Lower lobe of right lung (tissue), 2 donors: Measurements from ENCODE around the gene RNF224. TPM values are rescaled to one million over a fixed set of nuclear protein-coding genes. Genes with fewer than 3 reads are reported as not detected.

Experiments used
- ATAC-seq, 2 donors: fragments of 200-7000 bp; cut with Tn5 transposase; one replicate each; pipeline ENCODE4 v1.9.1; 2020 to 2022; ENCODE audit warnings: mild to moderate bottlenecking in 2 of 2, moderate library complexity in 2 of 2
- DNase-seq: peaks from one replicate; pipeline ENCODE4 v3.0.0-alpha.2; 2020
- H3K27ac ChIP-seq: fragments of 200-600 bp; one replicate; pipeline ENCODE4 v1.8.0; 2022
- H3K27me3 ChIP-seq: fragments of 200-600 bp; one replicate; pipeline ENCODE4 v1.8.0; 2022; ENCODE audit warnings: low read depth
- H3K36me3 ChIP-seq: fragments of 200-600 bp; one replicate; pipeline ENCODE4 v1.8.0; 2022; ENCODE audit warnings: mild to moderate bottlenecking
- H3K4me1 ChIP-seq: fragments of 200-600 bp; one replicate; pipeline ENCODE4 v1.8.0; 2022
- H3K4me3 ChIP-seq: fragments of 200-600 bp; one replicate; pipeline ENCODE4 v1.8.0; 2022; ENCODE audit warnings: mild to moderate bottlenecking
- H3K9me3 ChIP-seq: fragments of 200-600 bp; one replicate; pipeline ENCODE4 v1.8.0; 2022
- CTCF ChIP-seq: fragments of 200-600 bp; IDR thresholded peaks from one replicate; pipeline ENCODE4 v1.8.0; 2022; ENCODE audit warnings: antibody characterized with exemption, mild to moderate bottlenecking
- intact Hi-C: fragments of 100-400 bp; cut with DNase I; formaldehyde crosslinking; loops from one replicate; pipeline ENCODE4 v1.11.0; 2022
- total RNA-seq: library from RNA; stranded (reverse); fragmentation: NEBNext Ultra II Directional; extraction: Animal tissue kit (Norgen Biotek cat#: 25700); gene quantifications from one replicate; pipeline ENCODE4 v1.2.1, GENCODE V29; 2021
- donor health status: DM: no; HTN: yes; CAD: no; lungs with severe emphysema.

RNF224 gene
- total RNA-seq, 1 donor from 2014 or later: 0.21 TPM

DNA sequence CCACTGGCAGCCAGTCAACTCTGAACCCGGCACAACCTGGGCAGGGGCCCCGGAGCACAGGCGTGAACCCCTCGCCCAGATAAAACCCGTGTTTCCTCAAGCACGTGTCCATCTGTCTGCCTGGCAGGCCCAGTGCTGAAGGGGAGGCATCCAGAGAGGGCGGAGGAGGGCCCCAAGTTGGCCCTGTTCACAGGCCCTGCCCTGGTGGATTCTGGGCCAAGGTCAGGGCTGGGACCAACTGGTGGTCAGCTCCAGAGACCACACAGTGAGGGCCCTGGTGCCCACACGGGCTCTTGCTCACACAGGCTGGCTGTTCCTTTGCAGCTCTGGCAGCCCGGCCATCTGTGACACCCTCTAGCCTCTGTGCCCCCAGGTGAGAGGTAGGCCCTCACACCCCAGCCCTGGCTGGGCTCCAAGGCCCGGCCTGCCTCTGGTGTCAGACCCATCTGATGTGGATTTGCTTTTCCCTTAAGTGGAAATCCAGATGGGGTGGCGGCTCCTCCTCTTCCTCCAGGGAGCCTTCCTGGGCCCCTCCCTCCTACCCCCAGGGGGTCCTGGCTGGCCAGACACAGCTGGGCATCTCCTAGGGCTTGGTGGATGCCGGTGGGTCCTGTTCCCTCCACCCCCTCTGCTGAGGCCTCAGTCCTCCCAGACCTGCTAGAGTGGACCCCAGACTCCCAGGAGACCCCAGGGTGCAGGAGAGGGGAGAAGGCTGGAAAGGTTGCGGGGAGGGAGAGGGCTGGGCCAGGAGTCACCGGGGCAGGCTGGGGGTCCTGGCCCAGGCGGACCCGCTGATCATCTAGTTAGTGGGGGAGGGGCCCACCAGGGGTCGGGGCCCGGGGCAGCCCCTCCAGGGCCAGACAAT lies 23.3 kb downstream of the RNF224 start:
- Histone ChIP-seq H3K27ac (no peak overlapping the region), H3K36me3 (no peaks in the 10 kb centered on the region), H3K9me3 (no peaks in the 10 kb centered on the region), H3K27me3 (no peaks in the 10 kb centered on the region), H3K4me3 (no peak overlapping the region), H3K4me1 (peaks cover 14% of the 10 kb centered on the region)
- TF ChIP-seq CTCF: no peak
- intact Hi-C loops: no loop called here
- ATAC-seq (no peak), DNase-seq (no peak)

DNA sequence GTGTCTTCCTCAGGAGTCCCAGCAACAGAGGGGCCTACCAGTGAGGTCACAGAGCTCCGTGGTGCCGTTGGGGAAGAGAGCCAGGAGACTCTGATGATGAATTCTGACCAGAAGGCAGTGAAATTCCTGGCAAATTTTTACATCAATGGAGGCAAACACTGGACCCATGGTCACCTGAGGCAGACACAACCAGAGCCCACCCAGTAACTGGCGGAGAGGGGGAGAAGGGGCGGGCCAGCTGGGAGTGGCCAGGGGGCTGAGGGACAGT lies 23.8 kb downstream of the RNF224 start, which contains the start of gene STPG3:
Gene STPG3, plus strand, starts transcription at position 93 of the 268 bp plus-strand sequence. Its CDS starts 1 bp downstream, at position 94.
- no peak within 1 kb of the TSS for H3K4me3 ChIP-seq
- no peaks in the 10 kb centered on the region for H3K9me3 ChIP-seq
- no peak for TF ChIP-seq CTCF
- H3K27ac ChIP-seq: no peak within 1 kb of the TSS
- peaks cover 18% of the 10 kb centered on the region for H3K4me1 ChIP-seq
- intact Hi-C loops: no loop called here
- no peaks in the 10 kb centered on the region for H3K36me3 ChIP-seq
- H3K27me3 ChIP-seq: no peaks in the 10 kb centered on the region
- no peak for DNase-seq
- no peak for ATAC-seq

DNA sequence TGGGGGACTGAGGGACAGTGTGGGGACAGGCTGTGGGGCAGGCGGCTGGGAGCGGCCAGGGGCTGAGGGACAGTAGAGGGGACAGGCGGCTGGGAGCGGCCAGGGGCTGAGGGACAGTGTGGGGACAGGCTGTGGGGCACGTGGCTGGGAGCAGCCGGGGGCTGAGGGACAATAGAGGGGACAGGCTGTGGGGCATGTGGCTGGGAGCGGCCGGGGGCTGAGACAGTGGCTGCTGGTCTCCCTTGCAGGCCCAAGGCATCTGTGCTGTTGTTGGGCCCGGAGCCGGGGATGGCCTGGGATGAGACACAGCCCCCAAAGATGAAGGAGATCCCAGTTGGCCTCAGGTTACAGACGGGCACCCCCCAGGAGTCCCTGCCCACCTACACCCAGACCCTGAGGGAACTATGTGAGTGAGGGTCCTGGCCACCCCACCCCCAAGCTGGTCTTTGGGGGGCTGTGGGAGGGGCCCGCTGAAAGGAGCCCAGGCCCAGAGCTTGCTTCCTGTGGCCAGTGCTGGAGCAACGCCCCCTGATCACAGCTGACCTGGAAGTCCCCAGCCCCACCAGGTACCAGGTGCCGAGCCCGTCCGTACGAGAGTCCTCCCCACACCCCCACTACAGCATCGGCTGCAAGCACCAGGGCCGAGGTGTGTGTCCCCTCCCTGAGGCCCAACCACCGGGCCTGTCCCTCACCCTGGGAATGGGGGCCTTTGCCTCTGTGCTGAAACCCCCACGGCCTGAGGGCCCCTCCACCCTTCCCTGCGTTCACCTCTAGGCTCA lies 24.4 kb downstream of the RNF224 start:
- ATAC-seq: no peak
- peaks cover 5% of the 10 kb centered on the region for H3K36me3 ChIP-seq
- no peak for DNase-seq
- H3K27ac ChIP-seq: no peak overlapping the region
- H3K27me3 ChIP-seq: no peaks in the 10 kb centered on the region
- TF ChIP-seq CTCF: no peak
- no peak overlapping the region for H3K4me3 ChIP-seq
- no peaks in the 10 kb centered on the region for H3K9me3 ChIP-seq
- peaks cover 24% of the 10 kb centered on the region for H3K4me1 ChIP-seq
- intact Hi-C loops: no loop called here

- Histone ChIP-seq H3K9me3 (no peaks in the 10 kb centered on the region), H3K4me3 (no peak overlapping the region), H3K4me1 (peaks cover 23% of the 10 kb centered on the region), H3K27ac (no peak overlapping the region), H3K36me3 (peaks cover 10% of the 10 kb centered on the region), H3K27me3 (no peaks in the 10 kb centered on the region)
- DNase-seq (no peak), ATAC-seq (no peak)
- intact Hi-C loops: no loop called here
- no peak for TF ChIP-seq CTCF
These were observed 25.5 kb downstream of the RNF224 start for GRCh38 chr9:137252555-137253506.
